B cell (primary cell): ENCODE data around the gene PBX2.

Experiments
- EZH2 ChIP-seq: IDR thresholded peaks from 2 replicates; pipeline ENCODE4 v1.6.1; 2012; ENCODE audit warnings: borderline replicate concordance, low read depth, mild to moderate bottlenecking, moderate library complexity, low read length; ENCODE audit not compliant: insufficient read depth, poor library complexity, severe bottlenecking
- TF ChIP-seq, protein P1 (sequence below): fragments of 200-600 bp; IDR thresholded peaks from one replicate; pipeline ENCODE4 v1.8.0; 2022; ENCODE audit warnings: antibody characterized with exemption, mild to moderate bottlenecking

DNA sequence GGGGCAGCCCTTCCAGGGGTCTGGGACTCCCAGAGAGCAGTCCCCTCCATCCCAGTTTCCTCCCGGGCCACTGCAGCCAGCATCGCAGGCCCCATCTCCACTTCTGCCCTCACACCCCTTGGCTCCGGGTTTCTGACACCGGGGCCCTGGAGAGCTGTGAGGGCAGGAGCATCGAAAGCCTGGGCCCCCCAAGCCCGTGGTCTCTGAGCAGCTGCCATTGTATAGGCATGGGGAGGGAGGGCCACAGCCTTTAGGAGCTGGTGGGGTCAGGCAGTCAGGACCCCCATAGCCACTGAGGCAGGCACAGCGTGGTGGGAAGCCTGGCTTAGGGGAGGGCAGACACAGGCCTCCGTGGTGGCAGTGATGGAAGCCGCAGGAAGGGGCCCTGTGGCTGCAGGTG, 12.2 kb upstream of the PBX2 start:
- TF ChIP-seq, protein P1, sequence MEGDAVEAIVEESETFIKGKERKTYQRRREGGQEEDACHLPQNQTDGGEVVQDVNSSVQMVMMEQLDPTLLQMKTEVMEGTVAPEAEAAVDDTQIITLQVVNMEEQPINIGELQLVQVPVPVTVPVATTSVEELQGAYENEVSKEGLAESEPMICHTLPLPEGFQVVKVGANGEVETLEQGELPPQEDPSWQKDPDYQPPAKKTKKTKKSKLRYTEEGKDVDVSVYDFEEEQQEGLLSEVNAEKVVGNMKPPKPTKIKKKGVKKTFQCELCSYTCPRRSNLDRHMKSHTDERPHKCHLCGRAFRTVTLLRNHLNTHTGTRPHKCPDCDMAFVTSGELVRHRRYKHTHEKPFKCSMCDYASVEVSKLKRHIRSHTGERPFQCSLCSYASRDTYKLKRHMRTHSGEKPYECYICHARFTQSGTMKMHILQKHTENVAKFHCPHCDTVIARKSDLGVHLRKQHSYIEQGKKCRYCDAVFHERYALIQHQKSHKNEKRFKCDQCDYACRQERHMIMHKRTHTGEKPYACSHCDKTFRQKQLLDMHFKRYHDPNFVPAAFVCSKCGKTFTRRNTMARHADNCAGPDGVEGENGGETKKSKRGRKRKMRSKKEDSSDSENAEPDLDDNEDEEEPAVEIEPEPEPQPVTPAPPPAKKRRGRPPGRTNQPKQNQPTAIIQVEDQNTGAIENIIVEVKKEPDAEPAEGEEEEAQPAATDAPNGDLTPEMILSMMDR = no peak
- no peak for TF ChIP-seq EZH2
